Astrocyte (in vitro differentiated cells and primary cell): ENCODE measurements around the gene STX17.

Source experiments
- EZH2 ChIP-seq: IDR thresholded peaks from 2 replicates; pipeline ENCODE4 v1.6.1; 2012; ENCODE audit warnings: mild to moderate bottlenecking, low read length, inconsistent platforms; ENCODE audit not compliant: insufficient read depth
- TF ChIP-seq, protein P1 (sequence below): IDR thresholded peaks from 2 replicates; pipeline ENCODE4 v1.5.1; 2011; ENCODE audit warnings: low read depth, mild to moderate bottlenecking, inconsistent platforms, low read length, moderate library complexity; ENCODE audit not compliant: insufficient read depth

DNA sequence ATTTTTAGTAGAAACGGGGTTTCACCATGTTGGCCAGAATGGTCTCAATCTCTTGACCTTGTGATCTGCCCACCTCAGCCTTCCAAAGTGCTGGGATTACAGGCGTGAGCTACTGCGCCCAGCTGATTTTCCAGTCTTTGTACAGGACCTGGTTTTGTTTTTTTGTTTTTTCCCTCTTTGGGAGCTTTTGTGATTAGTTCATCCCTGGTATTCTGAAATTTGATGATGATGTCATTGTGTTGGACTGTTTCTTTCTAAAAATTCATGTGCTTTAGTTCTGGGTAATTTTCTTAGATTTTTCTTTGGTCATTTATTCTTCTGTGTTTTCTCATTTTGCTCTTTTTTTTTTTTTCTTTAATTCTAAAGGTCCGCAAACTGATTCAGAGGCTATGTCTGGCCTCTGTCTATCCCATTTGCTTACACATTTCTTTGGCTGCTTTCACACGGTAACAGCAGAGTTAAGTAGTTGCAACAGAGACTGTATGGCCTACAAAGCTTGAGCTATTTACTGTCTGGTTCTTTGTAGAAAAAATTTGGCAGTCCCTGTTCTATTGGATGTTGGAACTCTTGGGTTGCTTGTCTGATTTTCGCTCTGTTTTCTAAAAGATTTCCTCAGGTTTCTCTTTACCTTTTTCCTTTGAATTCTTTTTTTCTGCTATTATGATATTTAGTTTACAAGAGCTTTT, 24.8 kb downstream of the STX17 start:
- TF ChIP-seq EZH2, result no peak
- TF ChIP-seq, protein P1, sequence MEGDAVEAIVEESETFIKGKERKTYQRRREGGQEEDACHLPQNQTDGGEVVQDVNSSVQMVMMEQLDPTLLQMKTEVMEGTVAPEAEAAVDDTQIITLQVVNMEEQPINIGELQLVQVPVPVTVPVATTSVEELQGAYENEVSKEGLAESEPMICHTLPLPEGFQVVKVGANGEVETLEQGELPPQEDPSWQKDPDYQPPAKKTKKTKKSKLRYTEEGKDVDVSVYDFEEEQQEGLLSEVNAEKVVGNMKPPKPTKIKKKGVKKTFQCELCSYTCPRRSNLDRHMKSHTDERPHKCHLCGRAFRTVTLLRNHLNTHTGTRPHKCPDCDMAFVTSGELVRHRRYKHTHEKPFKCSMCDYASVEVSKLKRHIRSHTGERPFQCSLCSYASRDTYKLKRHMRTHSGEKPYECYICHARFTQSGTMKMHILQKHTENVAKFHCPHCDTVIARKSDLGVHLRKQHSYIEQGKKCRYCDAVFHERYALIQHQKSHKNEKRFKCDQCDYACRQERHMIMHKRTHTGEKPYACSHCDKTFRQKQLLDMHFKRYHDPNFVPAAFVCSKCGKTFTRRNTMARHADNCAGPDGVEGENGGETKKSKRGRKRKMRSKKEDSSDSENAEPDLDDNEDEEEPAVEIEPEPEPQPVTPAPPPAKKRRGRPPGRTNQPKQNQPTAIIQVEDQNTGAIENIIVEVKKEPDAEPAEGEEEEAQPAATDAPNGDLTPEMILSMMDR, result no peak
